Activated T-cell treated with anti-CD3 and anti-CD28 coated beads for 24 hours (primary cell): ENCODE data around the gene CAPRIN2.

Source experiments
- DNase-seq: peaks from one replicate; pipeline ENCODE4 v3.0.0-alpha.2; 2020; ENCODE audit warnings: low read depth

The CAPRIN2 gene, protein sequence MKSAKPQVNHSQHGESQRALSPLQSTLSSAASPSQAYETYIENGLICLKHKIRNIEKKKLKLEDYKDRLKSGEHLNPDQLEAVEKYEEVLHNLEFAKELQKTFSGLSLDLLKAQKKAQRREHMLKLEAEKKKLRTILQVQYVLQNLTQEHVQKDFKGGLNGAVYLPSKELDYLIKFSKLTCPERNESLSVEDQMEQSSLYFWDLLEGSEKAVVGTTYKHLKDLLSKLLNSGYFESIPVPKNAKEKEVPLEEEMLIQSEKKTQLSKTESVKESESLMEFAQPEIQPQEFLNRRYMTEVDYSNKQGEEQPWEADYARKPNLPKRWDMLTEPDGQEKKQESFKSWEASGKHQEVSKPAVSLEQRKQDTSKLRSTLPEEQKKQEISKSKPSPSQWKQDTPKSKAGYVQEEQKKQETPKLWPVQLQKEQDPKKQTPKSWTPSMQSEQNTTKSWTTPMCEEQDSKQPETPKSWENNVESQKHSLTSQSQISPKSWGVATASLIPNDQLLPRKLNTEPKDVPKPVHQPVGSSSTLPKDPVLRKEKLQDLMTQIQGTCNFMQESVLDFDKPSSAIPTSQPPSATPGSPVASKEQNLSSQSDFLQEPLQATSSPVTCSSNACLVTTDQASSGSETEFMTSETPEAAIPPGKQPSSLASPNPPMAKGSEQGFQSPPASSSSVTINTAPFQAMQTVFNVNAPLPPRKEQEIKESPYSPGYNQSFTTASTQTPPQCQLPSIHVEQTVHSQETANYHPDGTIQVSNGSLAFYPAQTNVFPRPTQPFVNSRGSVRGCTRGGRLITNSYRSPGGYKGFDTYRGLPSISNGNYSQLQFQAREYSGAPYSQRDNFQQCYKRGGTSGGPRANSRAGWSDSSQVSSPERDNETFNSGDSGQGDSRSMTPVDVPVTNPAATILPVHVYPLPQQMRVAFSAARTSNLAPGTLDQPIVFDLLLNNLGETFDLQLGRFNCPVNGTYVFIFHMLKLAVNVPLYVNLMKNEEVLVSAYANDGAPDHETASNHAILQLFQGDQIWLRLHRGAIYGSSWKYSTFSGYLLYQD

DNA sequence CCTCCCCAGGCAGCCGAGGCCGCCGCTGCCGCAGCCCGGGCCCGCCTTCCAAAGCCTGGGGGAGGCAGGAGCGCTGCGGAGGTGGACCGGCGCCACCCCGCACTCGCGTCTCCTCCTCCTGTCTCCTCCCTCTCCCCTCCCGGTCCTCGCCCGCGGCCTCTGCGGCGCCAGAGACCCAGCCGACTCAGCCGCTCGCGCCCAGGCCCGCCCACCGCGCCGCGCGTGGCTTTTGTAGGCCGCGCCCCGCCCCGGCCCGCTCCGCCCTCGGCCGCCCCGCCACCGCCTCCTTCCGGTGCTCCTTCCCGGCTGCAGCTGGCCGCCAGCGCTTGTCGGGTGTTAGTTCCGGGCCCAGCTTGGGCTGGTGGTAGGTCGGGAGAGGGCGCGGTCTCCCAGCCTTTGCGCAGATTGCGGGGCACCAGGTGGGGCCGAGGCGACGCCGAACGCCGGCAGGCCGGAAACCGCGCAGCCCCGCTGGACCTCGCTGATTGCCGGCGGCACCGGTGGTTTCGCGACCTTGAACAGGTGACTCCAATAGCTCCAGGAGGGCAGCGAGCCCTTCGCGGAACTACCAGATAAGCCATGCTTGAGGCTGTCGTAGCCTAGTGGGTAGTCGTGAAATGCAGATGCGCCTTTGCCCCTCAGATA is at the start of gene CAPRIN2:
Gene CAPRIN2 (minus strand): TSS at position 202 of the 645 bp plus-strand sequence. CDS start 1,431 bp downstream, outside the sequence.
- peak; percentile 92 for DNase-seq

DNA sequence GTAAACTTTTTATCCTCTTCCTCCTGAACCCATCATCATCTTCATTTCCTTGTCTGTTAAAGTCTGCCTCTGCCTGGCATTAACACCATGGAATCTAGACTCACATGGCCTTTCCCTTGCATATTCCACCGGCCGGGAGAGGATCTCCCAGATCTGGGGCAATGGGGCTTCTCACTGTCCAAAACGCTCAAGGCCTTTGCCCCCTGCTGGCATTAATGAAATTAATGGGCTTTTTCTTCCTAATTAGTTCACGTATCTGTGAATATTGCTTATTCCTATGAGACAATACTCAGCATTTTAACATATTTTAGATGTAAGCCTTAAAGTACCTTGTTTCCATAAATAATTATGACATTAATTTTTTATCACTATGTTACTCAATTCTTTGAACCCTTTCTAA is 42.9 kb upstream of the CAPRIN2 start:
- DNase-seq, result no peak

DNA sequence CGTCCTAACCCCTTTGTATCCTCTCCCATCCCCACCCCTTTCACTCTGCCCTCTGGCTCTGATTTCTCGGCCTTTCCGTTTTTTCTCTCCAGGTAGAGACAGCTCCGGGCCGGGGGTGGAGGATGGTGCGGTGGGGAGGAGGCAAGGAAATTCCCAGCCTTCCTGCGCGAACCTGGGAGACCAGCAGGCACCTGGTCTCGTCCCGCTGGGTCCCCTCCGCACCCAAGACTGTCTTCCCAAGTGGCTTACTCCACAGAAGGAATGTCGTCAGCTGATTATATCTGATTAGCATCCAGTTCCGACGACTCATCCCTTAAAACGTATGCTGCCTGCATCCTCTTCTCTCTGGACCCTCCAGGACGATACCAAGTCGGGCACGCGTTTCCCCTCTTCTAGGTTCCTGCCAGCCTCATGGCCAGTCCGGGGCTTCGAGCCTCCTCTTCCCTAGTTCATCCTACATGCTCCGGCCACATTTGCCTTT is 42.2 kb upstream of the CAPRIN2 start:
- no peak for DNase-seq

DNA sequence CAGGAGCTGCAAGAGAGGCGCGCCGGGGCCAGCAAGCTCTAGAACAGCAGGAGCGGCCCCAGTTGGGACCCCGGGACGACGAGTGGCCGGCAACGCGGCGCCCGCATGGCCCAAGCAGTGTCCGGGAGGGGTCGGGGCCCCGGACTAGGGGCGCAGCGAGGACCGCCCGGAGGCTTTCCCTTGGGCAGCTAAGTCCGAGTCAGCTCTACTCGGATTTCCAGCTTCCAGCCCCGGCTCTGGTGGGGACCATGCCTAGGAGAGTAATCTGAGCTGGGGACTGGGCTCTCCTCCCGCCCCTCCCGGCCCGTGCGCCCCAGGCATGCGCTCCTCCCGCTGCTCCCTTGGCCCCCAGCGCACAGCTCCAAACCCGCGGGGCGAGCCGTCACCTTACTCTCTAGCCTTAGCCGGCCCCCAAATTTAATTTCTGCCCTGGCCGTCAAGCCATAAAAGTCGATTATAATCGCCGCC is 41.6 kb upstream of the CAPRIN2 start:
- no peak for DNase-seq

DNA sequence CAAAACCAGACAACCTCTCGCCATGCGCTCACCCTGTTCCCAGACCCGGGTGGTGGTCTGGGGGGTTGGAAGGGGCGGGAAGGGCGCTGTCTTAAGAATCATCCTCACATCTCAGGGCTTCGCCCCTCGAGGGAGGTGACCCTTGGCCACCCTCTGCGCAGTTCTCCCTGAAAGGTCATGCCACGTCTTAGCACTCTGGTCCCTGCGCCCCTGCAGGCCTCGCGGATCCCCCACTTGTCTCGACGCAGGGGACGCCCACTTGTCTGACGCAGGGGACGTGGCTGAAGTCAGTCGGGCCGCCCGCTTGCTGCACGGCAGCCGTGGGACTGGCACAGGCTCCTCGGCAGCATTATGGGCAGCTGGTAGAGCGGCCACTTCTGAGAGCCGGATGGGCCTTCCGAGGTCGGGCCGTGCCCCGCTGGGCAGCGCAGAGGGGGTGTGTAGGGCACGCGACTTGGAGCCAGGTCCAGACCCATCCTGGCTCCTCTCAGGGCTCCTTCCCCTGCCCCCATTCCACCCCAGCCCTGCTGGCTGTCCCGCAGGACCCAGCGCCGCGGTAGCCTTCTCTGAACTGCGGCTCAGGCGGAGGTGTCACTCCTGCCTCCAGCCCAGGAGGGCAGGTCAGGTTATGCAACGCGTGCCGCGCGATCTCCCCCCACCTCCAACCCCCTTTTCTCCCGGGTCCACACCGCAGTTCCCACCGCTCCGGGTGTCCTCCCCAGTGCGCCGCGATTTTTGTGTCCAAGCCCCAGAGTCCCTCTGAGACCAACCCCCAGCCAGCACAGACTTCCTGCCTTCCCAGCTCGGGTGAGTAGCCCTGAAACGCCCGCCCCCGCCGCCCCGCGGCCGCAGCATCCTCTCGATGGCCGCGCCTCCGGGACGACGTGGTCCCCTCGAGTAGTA is 40.9 kb upstream of the CAPRIN2 start:
- peak; percentile 28 for DNase-seq

DNA sequence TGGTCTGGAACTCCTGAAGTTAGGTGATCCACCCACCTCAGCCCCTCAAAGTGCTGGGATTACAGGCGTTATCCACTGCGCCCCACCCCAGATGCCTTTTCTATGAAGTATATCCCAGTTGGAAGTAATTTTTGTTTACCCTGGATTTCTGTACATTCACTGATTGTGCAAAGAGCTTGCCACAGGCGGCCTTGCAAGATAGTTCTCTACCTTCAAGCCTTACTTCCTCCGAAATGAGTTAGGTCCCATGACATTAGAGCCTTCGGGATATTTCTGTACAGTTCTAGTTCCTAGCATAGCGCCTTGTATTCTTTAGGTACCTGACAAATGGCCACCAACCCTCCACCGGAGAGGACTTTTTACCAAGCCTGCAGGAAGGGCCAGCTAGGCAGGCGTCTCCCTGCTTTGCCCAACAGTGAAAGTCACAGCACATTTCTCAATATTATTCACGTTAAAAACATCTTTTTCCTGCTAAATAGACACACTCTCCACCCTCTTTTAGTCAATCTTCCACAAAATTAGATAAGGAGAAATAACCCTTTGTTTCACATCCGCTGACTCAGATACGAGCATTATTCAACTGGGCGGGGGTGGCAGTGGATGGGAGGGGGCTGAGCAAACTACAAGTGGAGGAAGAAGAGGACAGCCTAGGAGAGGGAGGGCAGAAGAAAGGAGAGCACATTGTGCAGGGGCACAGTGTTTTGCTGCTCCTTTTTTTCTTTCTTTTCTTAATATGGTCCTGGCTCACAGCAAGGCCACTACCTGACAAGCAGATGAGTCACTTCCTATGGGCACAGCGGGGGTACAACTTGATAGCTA is 40.0 kb upstream of the CAPRIN2 start:
- peak; percentile 12 for DNase-seq

DNA sequence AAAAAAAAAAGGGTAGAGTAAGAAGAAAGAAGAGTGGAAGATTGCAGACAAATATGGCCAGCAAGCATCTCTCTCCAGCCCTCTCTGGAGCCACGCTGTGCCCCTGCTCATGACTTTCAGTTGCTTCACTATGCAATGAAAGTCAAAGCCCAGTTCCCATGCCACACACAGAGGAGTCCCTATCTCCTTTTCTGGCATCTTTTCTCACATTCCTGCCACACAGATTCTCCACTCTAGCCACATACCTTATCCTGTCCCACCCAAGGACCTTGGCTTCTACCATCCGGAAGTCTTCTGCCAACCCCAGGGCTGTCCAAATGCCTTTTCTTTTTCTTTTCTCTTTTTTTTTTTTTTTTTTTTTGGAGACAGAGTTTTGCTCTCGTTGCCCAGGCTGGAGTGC is 39.3 kb upstream of the CAPRIN2 start:
- no peak for DNase-seq

DNA sequence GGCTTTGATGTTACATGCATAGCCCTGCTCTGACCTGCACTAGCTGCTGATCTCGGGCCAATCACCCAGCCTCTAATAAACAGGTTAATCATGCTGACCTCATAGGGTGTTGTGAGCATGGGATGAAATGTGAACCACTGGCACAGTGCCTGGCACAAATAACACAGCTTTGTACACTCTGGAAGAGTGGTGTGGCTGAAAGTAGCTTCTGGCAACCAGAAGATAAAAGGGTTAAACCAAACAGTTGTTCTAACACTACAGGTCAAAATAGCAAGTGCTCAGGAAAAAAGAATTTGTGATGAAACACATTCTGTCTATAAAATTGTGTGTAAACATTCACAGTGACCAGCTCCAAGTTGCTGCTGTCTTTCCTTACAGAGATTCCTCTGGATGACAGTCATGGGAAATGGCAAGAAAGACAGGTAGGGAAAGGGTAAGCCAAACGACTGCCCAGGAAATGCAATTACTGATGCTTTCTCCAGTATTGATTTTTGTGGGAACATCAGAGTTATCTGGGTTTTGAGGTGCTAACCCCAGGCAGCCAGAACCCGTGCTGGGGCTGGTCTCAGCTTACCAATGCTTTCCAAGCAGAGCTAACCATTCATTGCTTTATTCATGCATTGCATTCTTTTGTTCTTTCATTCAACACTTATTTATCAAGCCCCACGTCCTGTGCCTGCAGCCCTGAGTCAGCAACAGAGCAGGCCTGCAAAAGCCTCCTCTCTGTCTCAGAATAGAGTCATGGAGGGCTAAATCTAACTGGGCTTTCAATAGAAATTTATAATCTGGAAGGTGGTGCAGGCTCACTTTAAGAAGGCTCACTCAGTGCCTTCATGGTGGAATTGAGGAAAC is 38.1 kb upstream of the CAPRIN2 start:
- no peak for DNase-seq

DNA sequence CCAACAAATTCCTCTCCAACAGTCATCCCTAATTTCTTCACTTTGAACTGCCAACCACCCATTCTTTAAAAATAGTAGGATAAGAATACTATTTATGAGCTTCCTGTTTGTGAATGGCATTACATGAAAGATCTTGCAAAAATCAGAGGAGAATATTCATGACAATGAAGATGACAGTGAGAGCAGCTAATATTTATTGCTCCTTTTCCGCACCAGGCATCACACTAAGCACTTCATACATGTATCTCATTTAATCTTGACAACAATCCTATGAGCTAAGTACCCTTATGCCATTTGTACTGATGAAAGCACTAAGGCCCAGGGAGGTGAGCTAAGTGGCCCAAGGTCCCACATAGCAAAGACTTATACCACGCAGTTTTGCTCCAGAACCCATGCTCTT is 37.3 kb upstream of the CAPRIN2 start:
- DNase-seq, result no peak

DNA sequence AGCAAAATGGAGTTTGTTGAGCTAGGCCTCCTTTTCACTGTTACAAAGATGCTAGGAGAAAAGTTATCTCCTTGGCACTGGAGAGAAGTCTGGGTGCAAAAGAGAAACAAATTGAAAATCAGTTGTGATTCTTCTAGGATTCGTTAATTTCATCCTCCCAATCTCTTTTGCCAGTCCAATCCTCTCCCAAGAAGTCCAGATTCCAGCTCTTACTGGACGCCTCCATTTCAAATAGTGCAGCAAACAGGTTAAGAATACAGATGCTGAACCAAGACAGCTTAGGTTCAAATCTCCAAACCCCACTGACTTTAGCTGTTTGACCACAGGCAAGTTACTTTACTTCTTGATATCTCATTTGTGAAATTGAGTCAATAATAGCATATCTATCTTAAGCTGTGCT is 34.0 kb upstream of the CAPRIN2 start:
- DNase-seq, result no peak

DNA sequence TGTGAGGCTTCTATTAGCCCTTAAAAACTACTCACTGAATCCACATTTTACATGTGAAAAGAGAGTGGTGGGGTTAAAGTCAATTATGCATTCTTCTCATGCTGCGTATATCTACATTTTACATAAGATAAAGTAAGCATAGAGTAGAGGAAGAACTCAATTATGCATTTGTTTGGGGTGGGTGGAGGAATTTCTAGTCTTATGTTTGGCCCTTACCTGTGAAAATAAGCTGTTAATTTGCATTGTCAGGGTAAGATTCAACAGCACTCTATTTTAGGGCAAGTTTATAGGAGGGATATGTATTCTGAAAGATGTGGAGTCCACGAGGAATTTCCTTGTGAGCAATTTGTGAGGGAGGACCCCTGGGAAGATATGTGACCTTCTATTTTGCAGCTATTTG is 30.9 kb upstream of the CAPRIN2 start:
- DNase-seq, result no peak

DNA sequence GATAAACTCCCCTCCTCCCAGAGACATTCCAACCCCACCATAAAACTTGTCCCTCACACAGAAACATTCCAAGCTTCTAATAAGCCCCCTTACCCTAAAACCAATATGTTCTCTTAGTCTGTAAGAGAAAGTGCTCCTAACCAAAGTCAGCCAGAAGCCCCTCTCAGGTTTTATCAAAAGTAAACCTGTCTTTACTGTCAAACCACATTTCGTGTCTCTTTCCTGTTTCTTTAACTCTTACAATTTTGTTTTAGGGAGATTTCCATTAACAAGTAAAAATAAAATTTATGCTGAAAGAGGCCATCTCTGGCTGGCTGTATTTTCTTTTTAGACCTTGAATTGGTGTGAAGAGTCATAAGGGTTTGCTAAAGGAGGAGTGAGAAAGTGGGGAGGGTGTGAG is 29.8 kb upstream of the CAPRIN2 start:
- no peak for DNase-seq

DNA sequence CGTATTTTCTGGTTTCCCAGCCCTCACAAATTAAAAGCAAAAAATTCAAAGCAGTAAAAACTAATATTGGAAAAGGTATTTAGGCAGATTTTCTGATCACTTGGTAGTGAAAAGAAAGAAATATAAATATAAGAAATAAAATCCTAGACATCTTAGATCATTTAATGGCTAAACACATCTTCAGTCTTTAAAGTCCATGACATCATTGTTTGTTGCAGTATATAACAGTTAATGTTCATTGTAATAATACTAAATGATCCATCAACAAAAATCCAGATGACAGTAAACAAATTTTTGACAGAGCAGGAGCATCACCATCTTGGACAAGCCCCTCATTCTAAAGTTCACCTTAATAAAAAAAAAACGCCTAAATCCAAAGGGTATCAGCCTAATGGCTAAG is 29.2 kb upstream of the CAPRIN2 start:
- DNase-seq, result no peak

DNA sequence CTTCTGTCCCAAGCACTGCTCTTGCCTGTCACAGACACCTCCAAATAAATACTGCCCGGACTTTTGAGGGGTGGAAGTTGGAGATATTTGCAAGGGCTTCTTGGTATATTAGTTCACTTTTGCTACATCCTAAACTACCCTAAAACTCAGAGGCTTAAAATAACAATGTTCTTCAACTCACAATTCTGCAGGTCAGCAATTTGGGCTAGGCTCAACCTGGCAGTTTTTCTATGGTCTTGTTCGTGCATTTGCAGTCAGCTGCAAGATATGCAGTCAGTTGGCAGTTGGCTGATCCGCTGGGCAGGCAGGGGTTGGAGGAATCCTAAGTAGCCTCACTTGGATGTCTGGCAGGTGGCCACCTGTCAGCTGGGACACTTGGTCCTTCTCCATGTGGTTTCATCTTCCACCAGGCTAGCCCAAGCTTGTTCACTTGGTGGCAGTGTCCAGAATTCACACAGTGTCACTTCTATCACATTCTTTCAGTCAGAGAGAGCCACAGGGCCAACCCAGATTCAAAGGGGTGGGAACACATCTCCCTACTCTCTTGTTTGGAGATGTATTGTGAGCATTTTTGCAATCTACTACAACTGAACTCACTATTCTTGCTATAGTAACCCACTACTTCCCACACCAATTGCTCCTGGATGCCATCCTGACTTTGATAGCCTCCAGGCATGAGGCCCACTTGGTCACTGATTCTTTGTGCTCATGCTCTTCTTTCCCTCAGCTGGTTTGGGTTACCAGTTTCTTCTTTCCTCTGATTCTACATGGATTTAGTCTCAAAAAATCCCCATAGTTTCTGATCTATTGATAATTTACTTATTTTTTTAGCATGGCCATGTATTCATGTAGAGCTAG is 27.8 kb upstream of the CAPRIN2 start:
- no peak for DNase-seq

DNA sequence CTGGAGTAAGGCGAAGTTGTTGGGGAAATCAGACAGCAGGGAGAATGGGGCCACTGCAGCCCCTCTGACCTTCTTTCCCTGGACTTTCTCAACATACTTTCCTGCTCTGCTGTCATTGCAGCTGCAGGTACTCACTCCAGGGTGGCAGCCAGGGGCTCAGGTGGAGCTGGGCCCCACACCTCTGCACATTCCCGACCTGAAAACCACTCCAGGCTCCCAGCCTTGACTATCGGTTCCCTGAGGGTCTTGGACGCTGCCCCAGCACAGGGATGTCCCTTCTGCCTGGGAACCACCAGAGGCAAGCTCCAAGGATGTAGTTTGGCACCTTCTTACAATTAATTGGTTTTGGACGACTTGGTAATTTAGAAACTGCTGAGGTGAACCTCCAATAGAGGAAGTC is 24.8 kb upstream of the CAPRIN2 start:
- DNase-seq, result no peak

DNA sequence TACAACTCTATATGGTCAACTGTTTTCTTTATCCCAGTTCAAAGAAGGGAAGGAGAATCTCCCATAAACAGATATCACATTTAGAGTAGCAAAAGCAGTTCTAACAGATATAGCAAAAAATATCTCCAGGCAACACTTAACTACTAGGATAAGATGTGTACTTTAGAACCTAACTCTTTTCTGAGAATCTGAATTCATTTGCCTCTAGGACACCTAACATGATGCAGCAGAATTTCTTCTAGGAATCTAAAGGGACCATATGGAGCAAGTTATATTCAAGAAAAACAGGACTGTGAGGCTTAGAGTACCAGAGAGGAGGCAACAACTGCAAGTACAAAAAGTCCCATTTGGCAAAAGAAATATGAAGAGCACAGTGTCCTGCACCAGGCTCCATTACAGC is 24.4 kb upstream of the CAPRIN2 start:
- no peak for DNase-seq

DNA sequence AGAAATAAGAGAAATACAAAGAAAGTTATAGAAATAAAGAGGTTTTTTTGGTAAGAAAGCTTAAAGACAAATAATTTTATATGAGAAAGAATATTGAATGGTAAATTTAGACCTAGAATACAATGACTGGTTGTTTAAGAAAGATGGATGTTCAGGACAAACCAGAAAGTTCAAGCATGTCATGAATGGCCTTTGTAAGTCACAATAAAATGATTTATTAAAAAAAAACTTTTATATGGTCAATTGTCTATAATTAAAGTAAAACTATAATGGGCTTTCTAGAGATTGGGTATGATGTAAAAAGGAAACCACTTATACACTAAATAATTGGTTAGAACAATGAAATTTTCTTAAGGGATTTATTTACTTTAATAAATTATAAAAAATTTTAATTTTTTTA is 19.8 kb upstream of the CAPRIN2 start:
- no peak for DNase-seq

DNA sequence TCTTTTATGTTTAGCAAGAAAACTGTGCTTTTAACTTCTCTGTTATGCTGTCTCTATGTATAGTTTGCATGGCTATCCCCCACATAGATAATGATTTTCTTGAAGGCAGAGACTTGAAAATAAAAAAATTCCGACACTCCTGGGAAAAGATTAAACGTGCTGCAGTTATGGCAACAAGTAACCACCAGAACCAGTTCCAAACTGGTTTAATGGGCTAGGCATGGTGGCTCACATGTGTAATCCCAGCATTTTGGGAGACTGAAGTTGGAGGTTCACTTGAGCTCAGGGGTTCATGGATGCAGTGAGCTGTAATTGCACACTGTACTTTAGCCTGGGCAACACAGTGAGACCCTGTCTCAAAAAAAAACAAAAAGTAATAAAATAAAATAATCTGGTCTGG is 15.1 kb upstream of the CAPRIN2 start:
- DNase-seq, result no peak
